ENCODE measurements around the gene CRPPA. TPM values are rescaled to one million over a fixed set of nuclear protein-coding genes. Genes with fewer than 3 reads are reported as not detected.

Gene CRPPA
- total RNA-seq, 2 experiments from 2014 or later, result not detected

DNA sequence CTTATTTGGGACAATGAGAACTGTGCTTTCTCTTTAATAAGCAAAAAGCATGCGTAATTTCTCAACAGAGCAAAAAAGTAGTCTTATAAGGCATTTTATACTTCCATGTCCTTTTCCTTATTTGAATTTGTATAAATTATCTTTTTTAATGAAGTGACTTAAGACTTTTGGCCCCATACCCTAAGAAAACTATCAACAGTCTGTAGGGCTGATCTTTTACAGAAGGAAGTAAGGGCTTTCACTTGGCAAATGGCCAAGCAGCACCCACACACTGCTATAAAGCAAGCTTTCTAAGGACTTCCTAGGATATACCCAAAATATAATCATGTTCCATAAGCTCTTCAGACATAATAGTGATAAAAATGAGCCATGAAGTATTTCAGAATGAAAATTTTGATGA is 3.4 kb downstream of the CRPPA start:
- H3K4me2 ChIP-seq (ENCODE audit: low read length), result no peak overlapping the region
- H3K79me2 ChIP-seq (ENCODE audit: insufficient read depth, low read depth, low read length), result no peaks in the 10 kb centered on the region
- no peak for TF ChIP-seq CTCF (conservative IDR thresholded peaks at IDR 0.05; ENCODE audit: low read length)
- no peak for TF ChIP-seq EZH2phosphoT487 (IDR thresholded peaks at IDR 0.05; ENCODE audit: borderline replicate concordance, low read depth, low read length)
- H3K27ac ChIP-seq (ENCODE audit: low read depth, low read length, poor library complexity, severe bottlenecking), result no peak overlapping the region
- intact Hi-C loops (cut with micrococcal nuclease; ENCODE audit: unreplicated experiment), result no loop called here
- no TSS peak for BruUV-seq (replicated peaks)
- H3K36me3 ChIP-seq (ENCODE audit: insufficient read depth, low read length), result no peaks in the 10 kb centered on the region
- no peaks in the 10 kb centered on the region for H3K9me3 ChIP-seq (ENCODE audit: low read length)
- H3K4me1 ChIP-seq (ENCODE audit: insufficient read depth, low read length, poor library complexity, severe bottlenecking), result no peaks in the 10 kb centered on the region
- H3K9me2 ChIP-seq (ENCODE audit: insufficient read depth, low read length), result no peaks in the 10 kb centered on the region
- no peak for DNase-seq (ENCODE audit: low spot score)
- CTCF ChIA-PET (ENCODE audit: unreplicated experiment), result no interaction called here
- no peak overlapping the region for H2AFZ ChIP-seq (ENCODE audit: low read length)
- POLR2A ChIA-PET, result no interaction called here
- H3K4me3 ChIP-seq (ENCODE audit: low read depth, low read length, poor library complexity, severe bottlenecking), result no peak overlapping the region
- H4K20me1 ChIP-seq (ENCODE audit: insufficient read depth, low read length), result no peaks in the 10 kb centered on the region

GRCh38 chr7:16416289-16417282 is 4.8 kb downstream of the CRPPA start:
- H4K20me1 ChIP-seq (ENCODE audit: insufficient read depth, low read length), result no peaks in the 10 kb centered on the region
- intact Hi-C loops (cut with micrococcal nuclease; ENCODE audit: unreplicated experiment), result no loop called here
- ChIA-PET POLR2A (no interaction called here), CTCF (ENCODE audit: unreplicated experiment) (no interaction called here)
- no peak overlapping the region for H2AFZ ChIP-seq (ENCODE audit: low read length)
- H3K36me3 ChIP-seq (ENCODE audit: insufficient read depth, low read length), result no peaks in the 10 kb centered on the region
- no peaks in the 10 kb centered on the region for H3K9me3 ChIP-seq (ENCODE audit: low read length)
- H3K4me1 ChIP-seq (ENCODE audit: insufficient read depth, low read length, poor library complexity, severe bottlenecking), result no peaks in the 10 kb centered on the region
- no peak for DNase-seq (ENCODE audit: low spot score)
- no peaks in the 10 kb centered on the region for H3K79me2 ChIP-seq (ENCODE audit: insufficient read depth, low read depth, low read length)
- TF ChIP-seq CTCF (conservative IDR thresholded peaks at IDR 0.05; ENCODE audit: low read length) (no peak), EZH2phosphoT487 (IDR thresholded peaks at IDR 0.05; ENCODE audit: borderline replicate concordance, low read depth, low read length) (no peak)
- H3K9me2 ChIP-seq (ENCODE audit: insufficient read depth, low read length), result no peaks in the 10 kb centered on the region
- H3K4me2 ChIP-seq (ENCODE audit: low read length), result no peak overlapping the region
- no peak overlapping the region for H3K27ac ChIP-seq (ENCODE audit: low read depth, low read length, poor library complexity, severe bottlenecking)
- no TSS peak for BruUV-seq (replicated peaks)
- H3K4me3 ChIP-seq (ENCODE audit: low read depth, low read length, poor library complexity, severe bottlenecking), result no peak overlapping the region
